DND-41 (cell line): ENCODE data around the gene CPM.

Source experiments
- EZH2 ChIP-seq: IDR thresholded peaks from 3 replicates; pipeline ENCODE4 v1.6.1; 2012; ENCODE audit warnings: borderline replicate concordance, low read depth, mild to moderate bottlenecking, moderate library complexity, low read length, inconsistent platforms; ENCODE audit not compliant: severe bottlenecking
- TF ChIP-seq, protein P1 (sequence below): IDR thresholded peaks from 2 replicates; pipeline ENCODE4 v1.5.1; 2012; ENCODE audit warnings: borderline replicate concordance, low read length, moderate library complexity, mild to moderate bottlenecking; ENCODE audit not compliant: poor library complexity, severe bottlenecking; ENCODE audit errors: extremely low read depth

DNA sequence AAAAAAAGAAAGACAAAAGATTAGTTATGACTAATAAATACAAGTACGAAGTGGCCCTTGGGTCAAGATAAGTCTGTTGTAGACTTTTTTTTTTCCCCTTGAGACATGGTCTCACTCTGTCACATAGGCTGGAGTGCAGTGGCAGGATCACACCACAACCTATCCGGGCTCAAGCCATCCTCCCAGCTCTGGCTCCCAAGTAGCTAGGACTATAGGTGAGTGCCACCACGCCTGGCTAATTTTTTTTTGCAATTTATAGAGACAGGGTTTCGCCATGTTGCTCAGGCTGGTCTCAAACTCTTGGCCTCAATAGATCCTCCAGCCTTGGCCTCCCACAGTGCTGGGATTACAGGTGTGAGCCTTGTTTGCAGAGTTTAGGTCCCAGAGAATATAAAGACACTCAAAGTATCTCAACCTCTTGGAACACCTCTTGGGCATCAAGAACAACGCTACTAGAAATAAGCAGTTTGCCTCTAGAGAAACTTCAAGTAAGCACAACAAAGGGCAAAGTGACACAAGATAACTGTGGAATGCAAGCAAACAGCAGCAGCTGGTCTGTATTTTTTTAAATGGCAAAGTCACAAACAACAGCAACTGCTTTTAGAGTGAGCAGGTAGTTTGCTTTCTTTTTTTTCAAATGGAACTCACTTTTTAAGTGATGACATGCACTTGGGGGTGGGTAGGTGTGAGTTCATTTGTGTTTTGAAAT is 128.9 kb downstream of the CPM start:
- TF ChIP-seq, protein P1, sequence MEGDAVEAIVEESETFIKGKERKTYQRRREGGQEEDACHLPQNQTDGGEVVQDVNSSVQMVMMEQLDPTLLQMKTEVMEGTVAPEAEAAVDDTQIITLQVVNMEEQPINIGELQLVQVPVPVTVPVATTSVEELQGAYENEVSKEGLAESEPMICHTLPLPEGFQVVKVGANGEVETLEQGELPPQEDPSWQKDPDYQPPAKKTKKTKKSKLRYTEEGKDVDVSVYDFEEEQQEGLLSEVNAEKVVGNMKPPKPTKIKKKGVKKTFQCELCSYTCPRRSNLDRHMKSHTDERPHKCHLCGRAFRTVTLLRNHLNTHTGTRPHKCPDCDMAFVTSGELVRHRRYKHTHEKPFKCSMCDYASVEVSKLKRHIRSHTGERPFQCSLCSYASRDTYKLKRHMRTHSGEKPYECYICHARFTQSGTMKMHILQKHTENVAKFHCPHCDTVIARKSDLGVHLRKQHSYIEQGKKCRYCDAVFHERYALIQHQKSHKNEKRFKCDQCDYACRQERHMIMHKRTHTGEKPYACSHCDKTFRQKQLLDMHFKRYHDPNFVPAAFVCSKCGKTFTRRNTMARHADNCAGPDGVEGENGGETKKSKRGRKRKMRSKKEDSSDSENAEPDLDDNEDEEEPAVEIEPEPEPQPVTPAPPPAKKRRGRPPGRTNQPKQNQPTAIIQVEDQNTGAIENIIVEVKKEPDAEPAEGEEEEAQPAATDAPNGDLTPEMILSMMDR = no peak
- TF ChIP-seq EZH2 = no peak
